ENCODE data around the gene RHEB.

Gene RHEB

GRCh38 chr7:151505433-151505832 lies 14.3 kb downstream of the RHEB start:
- DNase-seq = no peak

GRCh38 chr7:151504715-151505326 lies 14.9 kb downstream of the RHEB start:
- no peak for DNase-seq

- no peak for DNase-seq
Measured at GRCh38 chr7:151503902-151504714, 15.6 kb downstream of the RHEB start.

GRCh38 chr7:151501676-151502075 lies 18.0 kb downstream of the RHEB start:
- no peak for DNase-seq

GRCh38 chr7:151498495-151498894 lies 21.2 kb downstream of the RHEB start:
- DNase-seq = no peak

GRCh38 chr7:151497306-151497871 lies 22.3 kb downstream of the RHEB start:
- DNase-seq = no peak

- no peak for DNase-seq
Measured at GRCh38 chr7:151495360-151495759, 24.3 kb downstream of the RHEB start.

- DNase-seq = no peak
Measured at GRCh38 chr7:151494298-151495284, 25.1 kb downstream of the RHEB start.

- DNase-seq = no peak
Measured at GRCh38 chr7:151493083-151493482, 26.6 kb downstream of the RHEB start.

- DNase-seq = no peak
Measured at GRCh38 chr7:151491859-151492258, 27.8 kb downstream of the RHEB start.

- DNase-seq = no peak
Measured at GRCh38 chr7:151490456-151491105, 29.1 kb downstream of the RHEB start.

- no peak for DNase-seq
Measured at GRCh38 chr7:151489498-151489897, 30.2 kb downstream of the RHEB start.

GRCh38 chr7:151488096-151488495 lies 31.6 kb downstream of the RHEB start:
- DNase-seq = no peak

- no peak for DNase-seq
Measured at GRCh38 chr7:151487228-151487627, 32.5 kb downstream of the RHEB start.

- DNase-seq = no peak
Measured at GRCh38 chr7:151486074-151486473, 33.6 kb downstream of the RHEB start.

GRCh38 chr7:151484971-151485707 lies 34.6 kb downstream of the RHEB start:
- no peak for DNase-seq

- DNase-seq = no peak
Measured at GRCh38 chr7:151483711-151483983, 36.0 kb downstream of the RHEB start.

GRCh38 chr7:151482883-151483710 lies 36.6 kb downstream of the RHEB start:
- no peak for DNase-seq

GRCh38 chr7:151481650-151482505 lies 37.8 kb downstream of the RHEB start:
- DNase-seq = no peak

- DNase-seq = no peak
Measured at GRCh38 chr7:151477867-151478266, 41.8 kb downstream of the RHEB start.
